CD14-positive monocyte (primary cell): ENCODE data around the gene GALNTL6. TPM values are rescaled to one million over a fixed set of nuclear protein-coding genes. Genes with fewer than 3 reads are reported as not detected.

Source experiments
- DNase-seq, 3 donors: peaks; one replicate each; pipeline ENCODE4 v3.0.0-alpha.2; 2011 to 2022
- H2AFZ ChIP-seq: 2 replicates; pipeline ENCODE4 v1.6.0; 2012; ENCODE audit warnings: mild to moderate bottlenecking, low read depth, low read length, inconsistent platforms; ENCODE audit not compliant: insufficient read depth, poor library complexity, severe bottlenecking
- H3K27ac ChIP-seq, 2 donors: 1 replicate in 1 of 2; 2 replicates in 1 of 2; pipeline ENCODE4 v1.5.1; 2012 to 2013; ENCODE audit warnings: low read length in 2 of 2, control low read depth in 1 of 2, inconsistent platforms in 1 of 2, low read depth in 1 of 2, mild to moderate bottlenecking in 1 of 2
- H3K27me3 ChIP-seq, 2 donors: one replicate each; pipeline versions ENCODE4 v1.6.0 to v1.6.1; 2011 to 2013; ENCODE audit warnings: low read length in 2 of 2; ENCODE audit not compliant: control insufficient read depth in 2 of 2, insufficient read depth in 2 of 2
- H3K36me3 ChIP-seq, 2 donors: replicated peaks in 1 of 2; 1 replicate in 1 of 2; 2 replicates in 1 of 2; pipeline versions ENCODE4 v1.5.1 to v1.6.1; 2012 to 2013; ENCODE audit warnings: low read length in 2 of 2, control low read depth in 1 of 2, inconsistent platforms in 1 of 2, mild to moderate bottlenecking in 1 of 2; ENCODE audit not compliant: insufficient read depth in 2 of 2, control insufficient read depth in 1 of 2
- H3K4me1 ChIP-seq, 2 donors: 1 replicate in 1 of 2; 2 replicates in 1 of 2; pipeline versions ENCODE4 v1.5.1 to v1.6.1; 2012 to 2013; ENCODE audit warnings: low read length in 2 of 2, control low read depth in 1 of 2, inconsistent platforms in 1 of 2, mild to moderate bottlenecking in 1 of 2, moderate library complexity in 1 of 2; ENCODE audit not compliant: insufficient read depth in 2 of 2, control insufficient read depth in 1 of 2
- H3K4me2 ChIP-seq: replicated peaks from 2 replicates; pipeline ENCODE3; 2012; ENCODE audit warnings: low read length, moderate library complexity, mild to moderate bottlenecking; ENCODE audit not compliant: poor library complexity, severe bottlenecking; ENCODE audit errors: extremely low read depth
- H3K4me3 ChIP-seq, 3 experiments: fragments of 200-600 bp in 1 of 3; sonication (generic) in 1 of 3; replicated peaks in 1 of 3; 1 replicate in 2 of 3; 2 replicates in 1 of 3; pipeline ENCODE4 v1.5.1; 2011 to 2013; ENCODE audit warnings: low read length in 3 of 3, mild to moderate bottlenecking in 3 of 3, control low read depth in 2 of 3, low read depth in 2 of 3, inconsistent platforms in 1 of 3, moderate library complexity in 1 of 3
- H3K79me2 ChIP-seq: 2 replicates; pipeline ENCODE4 v1.6.0; 2012; ENCODE audit warnings: mild to moderate bottlenecking, control low read depth, inconsistent platforms, low read length, moderate library complexity; ENCODE audit not compliant: insufficient read depth
- H3K9ac ChIP-seq: 2 replicates; pipeline ENCODE4 v1.6.0; 2017; ENCODE audit warnings: low read length, mild to moderate bottlenecking; ENCODE audit not compliant: insufficient read depth, poor library complexity, severe bottlenecking
- H3K9me3 ChIP-seq, 2 donors: replicated peaks in 1 of 2; 1 replicate in 1 of 2; 2 replicates in 1 of 2; pipeline versions ENCODE4 v1.5.1 to v1.6.1; 2012 to 2013; ENCODE audit warnings: low read length in 2 of 2, control low read depth in 1 of 2; ENCODE audit not compliant: control insufficient read depth in 1 of 2, insufficient read depth in 1 of 2
- H4K20me1 ChIP-seq: 2 replicates; pipeline ENCODE4 v1.6.0; 2012; ENCODE audit warnings: mild to moderate bottlenecking, low read length, control low read depth, moderate library complexity; ENCODE audit not compliant: insufficient read depth
- H3K27ac Mint-ChIP-seq, 7 donors: one replicate each; pipeline ENCODE4 v1.8.0; 2020; ENCODE audit warnings: mild to moderate bottlenecking in 7 of 7, mixed read lengths in 7 of 7, moderate library complexity in 6 of 7, inconsistent platforms in 2 of 7
- H3K27me3 Mint-ChIP-seq, 3 donors: one replicate each; pipeline ENCODE4 v1.8.0; 2021 to 2022; ENCODE audit warnings: low read depth in 3 of 3, mild to moderate bottlenecking in 3 of 3, mixed read lengths in 3 of 3, moderate library complexity in 3 of 3, inconsistent platforms in 1 of 3
- H3K36me3 Mint-ChIP-seq, 2 donors: one replicate each; pipeline ENCODE4 v1.8.0; 2020; ENCODE audit warnings: mixed read lengths in 2 of 2, inconsistent platforms in 1 of 2, mild to moderate bottlenecking in 1 of 2
- H3K4me1 Mint-ChIP-seq: one replicate; pipeline ENCODE4 v1.8.0; 2020; ENCODE audit warnings: mild to moderate bottlenecking, mixed read lengths
- H3K4me3 Mint-ChIP-seq, 2 donors: one replicate each; pipeline ENCODE4 v1.8.0; 2020; ENCODE audit warnings: mild to moderate bottlenecking in 2 of 2, mixed read lengths in 2 of 2, moderate library complexity in 1 of 2
- H3K9me3 Mint-ChIP-seq, 7 donors: one replicate each; pipeline ENCODE4 v1.8.0; 2020 to 2022; ENCODE audit warnings: mixed read lengths in 7 of 7, mild to moderate bottlenecking in 6 of 7, moderate library complexity in 6 of 7, inconsistent platforms in 2 of 7
- CTCF ChIP-seq: fragments of 200-600 bp; IDR thresholded peaks from one replicate; pipeline ENCODE4 v1.8.0; 2022; ENCODE audit warnings: antibody characterized with exemption, mild to moderate bottlenecking
- WGBS: methylation state at CpG from one replicate; pipeline ENCODE4 v1.1.5; 2013; ENCODE audit warnings: missing lambda C conversion rate; ENCODE audit not compliant: insufficient coverage; 5-methylcytosine and 5-hydroxymethylcytosine counted together
- intact Hi-C, 2 donors: fragments of 100-400 bp; cut with micrococcal nuclease; formaldehyde crosslinking; loops; one replicate each; pipeline versions ENCODE4 v1.15.0 to v1.15.1; 2023
- polyA plus RNA-seq, 3 donors: library from polyadenylated mRNA; depleted of rRNA in 1 of 3; unstranded in 2 of 3; stranded (reverse) in 1 of 3; fragments of 300-500 nt in 2 of 3; fragments of >200 nt in 1 of 3; fragmentation: Illumina TruSeq in 2 of 3; gene quantifications; 1 replicate in 2 of 3; 2 replicates in 1 of 3; pipeline ENCODE4 v1.2.3, GENCODE V29; 2012 to 2021

The GALNTL6 gene
- polyA plus RNA-seq, 3 donors = 0.05 TPM; not detected in 2

GRCh38 chr4:173076903-173077634 is 1263.9 kb downstream of the GALNTL6 start:
- no peak for DNase-seq
- Histone ChIP-seq H3K27me3 (no peaks in the 10 kb centered on the region), H2AFZ (no peak overlapping the region), H4K20me1 (no peaks in the 10 kb centered on the region), H3K9ac (no peak overlapping the region), H3K27ac (no peak overlapping the region), H3K9me3 (no peaks in the 10 kb centered on the region), H3K4me2 (no peak overlapping the region), H3K4me1 (peaks cover 6 to 7% of the 10 kb centered on the region in 2 donors), H3K79me2 (no peaks in the 10 kb centered on the region), H3K36me3 (no peaks in the 10 kb centered on the region), H3K4me3 (no peak overlapping the region)
- H3K9me3 Mint-ChIP-seq = peaks cover 0 to 23% (median 6%) of the 10 kb centered on the region in 7 donors
- intact Hi-C loops = no loop called here
- TF ChIP-seq CTCF = no peak
- H3K4me1 Mint-ChIP-seq = peaks cover 9% of the 10 kb centered on the region
- 80% methylated on average over 1 of the region's 3 CpGs for WGBS
- H3K36me3 Mint-ChIP-seq = no peaks in the 10 kb centered on the region
- H3K27me3 Mint-ChIP-seq = no peaks in the 10 kb centered on the region
- no peak overlapping the region for H3K4me3 Mint-ChIP-seq
- H3K27ac Mint-ChIP-seq = no peak overlapping the region

GRCh38 chr4:173088144-173088543 is 1274.9 kb downstream of the GALNTL6 start:
- Histone ChIP-seq H3K4me2 (no peak overlapping the region), H2AFZ (no peak overlapping the region), H3K4me3 (no peak overlapping the region), H3K79me2 (no peaks in the 10 kb centered on the region), H3K27me3 (no peaks in the 10 kb centered on the region), H3K36me3 (no peaks in the 10 kb centered on the region), H3K9ac (no peak overlapping the region), H4K20me1 (no peaks in the 10 kb centered on the region), H3K9me3 (peaks cover 0 to 9% of the 10 kb centered on the region in 2 donors), H3K4me1 (peaks cover 9 to 14% of the 10 kb centered on the region in 2 donors), H3K27ac (no peak overlapping the region)
- Mint-ChIP-seq H3K27me3 (no peaks in the 10 kb centered on the region), H3K4me3 (peak overlapping the region in 1 of 2 donors; percentile 12), H3K36me3 (no peaks in the 10 kb centered on the region), H3K27ac (peak overlapping the region in 4 of 7 donors; percentile 16 to 59 (median 40)), H3K4me1 (peaks cover 18% of the 10 kb centered on the region), H3K9me3 (peaks cover 0 to 10% (median 3%) of the 10 kb centered on the region in 7 donors)
- intact Hi-C loops = no loop called here
- peak; percentile 5 to 26 (median 19) for DNase-seq
- TF ChIP-seq CTCF = no peak
